Hepatic stellate cell (primary cell): ENCODE results near the gene STRADB.
"Not testable (repeated sequence)": the region's sequence is repeated elsewhere in the genome, so short reads cannot be mapped to it uniquely, and the experiment has no call there.

Experiments
- DNase-seq: peaks from one replicate; pipeline ENCODE4 v3.0.0; 2011; ENCODE audit warnings: low spot score

STRADB gene

GRCh38 chr2:201467666-201468065 lies 16.1 kb downstream of the STRADB start:
- no peak for DNase-seq

GRCh38 chr2:201470821-201471731 lies 19.5 kb downstream of the STRADB start:
- no peak for DNase-seq

- DNase-seq: no peak
These were observed 20.3 kb downstream of the STRADB start for GRCh38 chr2:201471732-201472393.

GRCh38 chr2:201472411-201472810 lies 20.9 kb downstream of the STRADB start:
- no peak for DNase-seq

GRCh38 chr2:201482543-201482942 lies 31.0 kb downstream of the STRADB start:
- no peak for DNase-seq

- DNase-seq: no peak
These were observed 31.8 kb downstream of the STRADB start for GRCh38 chr2:201483342-201483741.

- not testable (repeated sequence) for DNase-seq
These were observed 32.2 kb downstream of the STRADB start for GRCh38 chr2:201483758-201484157.

GRCh38 chr2:201484805-201485204 lies 33.3 kb downstream of the STRADB start:
- no peak for DNase-seq

- DNase-seq: no peak
These were observed 38.8 kb downstream of the STRADB start for GRCh38 chr2:201490291-201490690.

- DNase-seq: no peak
These were observed 45.2 kb downstream of the STRADB start for GRCh38 chr2:201496785-201497184.

GRCh38 chr2:201500534-201500933 lies 49.0 kb downstream of the STRADB start:
- DNase-seq: peak; percentile 4

GRCh38 chr2:201502713-201503112 lies 51.2 kb downstream of the STRADB start:
- DNase-seq: no peak

GRCh38 chr2:201507725-201508124 lies 56.2 kb downstream of the STRADB start:
- DNase-seq: no peak

- DNase-seq: no peak
These were observed 61.7 kb downstream of the STRADB start for GRCh38 chr2:201513271-201513670.

GRCh38 chr2:201515573-201516246 lies 64.2 kb downstream of the STRADB start:
- DNase-seq: no peak

- DNase-seq: peak; percentile 29
These were observed 65.6 kb downstream of the STRADB start for GRCh38 chr2:201517094-201517493.

- DNase-seq: no peak
These were observed 68.7 kb downstream of the STRADB start for GRCh38 chr2:201520201-201520600.

GRCh38 chr2:201522965-201523364 lies 71.4 kb downstream of the STRADB start:
- DNase-seq: no peak

GRCh38 chr2:201523506-201523905 lies 72.0 kb downstream of the STRADB start:
- DNase-seq: no peak
